Thyroid gland (tissue), 4 donors: ENCODE data around the gene EFHB. TPM values are rescaled to one million over a fixed set of nuclear protein-coding genes. Genes with fewer than 3 reads are reported as not detected.

ENCODE experiments used
- DNase-seq, 2 donors: peaks; one replicate each; pipeline ENCODE4 v3.0.0-alpha.2; 2019
- H3K27ac ChIP-seq, 3 donors: fragments of 200-600 bp; sonication (generic); 1 replicate in 2 of 3; 2 replicates in 1 of 3; pipeline ENCODE4 v1.5.1; 2016 to 2019; ENCODE audit warnings: mild to moderate bottlenecking in 1 of 3, moderate library complexity in 1 of 3
- H3K27me3 ChIP-seq: fragments of 200-600 bp; sonication (generic); one replicate; pipeline ENCODE4 v1.5.1; 2019
- H3K36me3 ChIP-seq, 2 donors: fragments of 200-600 bp; sonication (generic); one replicate each; pipeline ENCODE4 v1.5.1; 2016 to 2019
- H3K4me1 ChIP-seq, 2 donors: fragments of 200-600 bp; sonication (generic); one replicate each; pipeline ENCODE4 v1.5.1; 2017 to 2019
- H3K4me3 ChIP-seq, 3 donors: fragments of 200-600 bp; sonication (generic); replicated peaks in 1 of 3; 1 replicate in 2 of 3; 2 replicates in 1 of 3; pipeline ENCODE4 v1.5.1; 2016; ENCODE audit warnings: mild to moderate bottlenecking in 1 of 3
- H3K9me3 ChIP-seq: fragments of 200-600 bp; sonication (generic); one replicate; pipeline ENCODE4 v1.5.1; 2017
- CTCF ChIP-seq, 6 experiments: fragments of 200-600 bp in 3 of 6; fragments of 450-650 bp in 3 of 6; sonication (generic) in 3 of 6; IDR thresholded peaks; one replicate each; pipeline ENCODE4 v1.5.1; 2016 to 2019; ENCODE audit warnings: antibody characterized with exemption in 6 of 6, mild to moderate bottlenecking in 2 of 6, inconsistent platforms in 1 of 6, moderate library complexity in 1 of 6
- POLR2A ChIP-seq, 2 donors: fragments of 450-650 bp; IDR thresholded peaks; one replicate each; pipeline ENCODE4 v1.6.1; 2017; ENCODE audit warnings: antibody characterized with exemption in 2 of 2, mild to moderate bottlenecking in 2 of 2, moderate library complexity in 1 of 2
- WGBS, 2 donors: methylation state at CpG; one replicate each; pipeline ENCODE4 v1.1.5; 2017; 5-methylcytosine and 5-hydroxymethylcytosine counted together
- intact Hi-C: fragments of 100-400 bp; cut with DNase I; formaldehyde crosslinking; loops from one replicate; pipeline ENCODE4 v1.15.1; 2023
- total RNA-seq, 4 donors: library from RNA; depleted of rRNA; stranded (reverse); fragments of >200 nt; gene quantifications; one replicate each; pipeline ENCODE4 v1.2.3, GENCODE V29; 2016

The EFHB gene
- total RNA-seq, 4 donors from 2014 or later, result 0.33 to 2.6 (median 1.7) TPM

GRCh38 chr3:19948226-19948591, 14.2 kb upstream of the EFHB start:
- Histone ChIP-seq H3K27me3 (no peaks in the 10 kb centered on the region), H3K27ac (peak overlapping the region; percentile 93 to 99 (median 98)), H3K9me3 (no peaks in the 10 kb centered on the region), H3K4me1 (peaks cover 21 to 39% of the 10 kb centered on the region in 2 donors), H3K36me3 (no peaks in the 10 kb centered on the region), H3K4me3 (peak overlapping the region; percentile 73 to 95 (median 94))
- no peak for DNase-seq
- intact Hi-C loops, result loop anchor here (5.0 kb wide), 2 partner anchors 94 to 239 kb away; partner anchors contain the start of genes KAT2B and SGO1
- 3 to 4% methylated on average over 2 of the region's 2 CpGs for WGBS, 2 donors
- TF ChIP-seq CTCF (IDR thresholded peaks at IDR 0.05) (no peak), POLR2A (IDR thresholded peaks at IDR 0.05) (no peak)

DNA sequence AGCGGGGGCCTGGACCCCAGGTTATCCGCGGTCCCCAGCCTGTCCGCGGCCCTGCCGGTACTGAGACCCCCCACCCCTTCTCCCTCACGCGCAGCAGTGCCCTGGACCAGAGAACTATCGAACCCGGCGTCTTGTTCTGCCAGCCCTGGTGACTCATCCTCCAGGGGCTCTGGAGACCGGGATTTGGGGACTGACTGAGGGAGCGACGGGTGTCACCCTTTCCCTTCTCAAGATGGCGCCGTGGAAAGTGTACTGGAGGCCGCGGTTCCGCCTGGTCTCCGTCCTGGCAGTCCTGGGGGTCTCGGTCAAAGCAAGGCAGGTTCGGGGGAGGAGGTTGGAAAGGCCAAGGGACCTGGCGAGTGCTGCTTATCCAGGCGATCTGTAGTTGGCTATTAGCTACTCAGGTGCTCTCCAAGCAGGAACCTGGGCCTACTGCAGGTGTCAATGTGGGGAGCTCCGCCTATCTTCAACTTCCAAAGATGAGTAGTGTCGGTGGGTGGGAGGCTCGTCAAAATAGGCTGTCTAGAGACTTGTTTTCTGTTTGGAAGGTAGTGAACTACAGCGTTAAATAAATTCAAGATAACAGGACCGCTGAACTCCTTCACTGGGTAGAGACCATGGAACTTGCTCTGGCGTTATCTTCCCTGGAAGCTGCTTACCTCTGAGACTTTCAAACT, 13.7 kb upstream of the EFHB start:
- Histone ChIP-seq H3K9me3 (no peaks in the 10 kb centered on the region), H3K4me3 (peak overlapping the region; percentile 73 to 95 (median 94)), H3K27ac (peak overlapping the region; percentile 93 to 99 (median 98)), H3K36me3 (no peaks in the 10 kb centered on the region), H3K4me1 (peaks cover 21 to 35% of the 10 kb centered on the region in 2 donors), H3K27me3 (no peaks in the 10 kb centered on the region)
- DNase-seq, result peak; percentile 47 to 59
- 0 to 1% methylated on average over 15 to 29 of the region's 30 CpGs for WGBS, 2 donors
- intact Hi-C loops, result loop anchor here (5.0 kb wide), 2 partner anchors 95 to 240 kb away; partner anchors contain the start of genes KAT2B and SGO1
- TF ChIP-seq CTCF (IDR thresholded peaks at IDR 0.05), result no peak
- TF ChIP-seq POLR2A (IDR thresholded peaks at IDR 0.05), result no peak

DNA sequence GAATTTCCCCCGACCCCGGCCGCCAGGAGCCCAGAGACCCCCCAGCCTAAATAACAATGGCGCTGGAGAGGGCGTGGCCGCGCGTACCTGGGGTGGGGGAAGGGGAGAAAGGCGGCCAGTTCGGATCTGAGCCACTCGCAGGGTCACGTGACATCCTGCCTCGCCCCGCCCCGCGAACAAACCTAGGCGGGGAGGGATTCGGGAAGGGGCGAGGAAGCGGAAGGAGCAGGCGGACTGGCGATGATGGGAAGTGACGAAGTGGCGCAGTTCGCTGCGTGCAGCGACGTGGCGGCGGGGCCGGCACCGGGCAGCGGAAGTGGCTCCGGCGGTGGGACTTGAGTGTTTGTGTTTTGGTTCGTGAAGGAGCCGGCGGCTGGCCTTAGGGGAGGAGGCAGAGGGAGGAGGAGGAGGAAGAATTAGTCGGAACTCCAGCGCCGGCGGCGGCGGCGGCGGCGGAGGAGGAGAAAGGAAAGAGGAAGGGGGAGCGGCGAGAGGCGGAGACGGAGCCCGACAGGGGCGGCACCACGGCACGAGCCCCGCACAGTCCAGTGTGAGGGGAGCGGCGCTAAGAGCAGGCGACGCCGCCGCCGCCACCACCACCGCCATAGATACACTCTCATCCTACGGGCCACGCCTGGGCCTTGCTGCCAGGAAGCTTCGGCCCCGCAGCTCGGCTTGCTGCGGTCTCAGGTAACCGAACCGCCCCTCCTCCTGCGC, 13.0 kb upstream of the EFHB start, which contains the start of gene RAB5A:
TSS of gene RAB5A (plus strand) at position 266 of the 717 bp plus-strand sequence. CDS start 3,802 bp downstream, outside the sequence.
- intact Hi-C loops, result loop anchor here (5.0 kb wide), 2 partner anchors 95 to 240 kb away; partner anchors contain the start of genes KAT2B and SGO1

DNA sequence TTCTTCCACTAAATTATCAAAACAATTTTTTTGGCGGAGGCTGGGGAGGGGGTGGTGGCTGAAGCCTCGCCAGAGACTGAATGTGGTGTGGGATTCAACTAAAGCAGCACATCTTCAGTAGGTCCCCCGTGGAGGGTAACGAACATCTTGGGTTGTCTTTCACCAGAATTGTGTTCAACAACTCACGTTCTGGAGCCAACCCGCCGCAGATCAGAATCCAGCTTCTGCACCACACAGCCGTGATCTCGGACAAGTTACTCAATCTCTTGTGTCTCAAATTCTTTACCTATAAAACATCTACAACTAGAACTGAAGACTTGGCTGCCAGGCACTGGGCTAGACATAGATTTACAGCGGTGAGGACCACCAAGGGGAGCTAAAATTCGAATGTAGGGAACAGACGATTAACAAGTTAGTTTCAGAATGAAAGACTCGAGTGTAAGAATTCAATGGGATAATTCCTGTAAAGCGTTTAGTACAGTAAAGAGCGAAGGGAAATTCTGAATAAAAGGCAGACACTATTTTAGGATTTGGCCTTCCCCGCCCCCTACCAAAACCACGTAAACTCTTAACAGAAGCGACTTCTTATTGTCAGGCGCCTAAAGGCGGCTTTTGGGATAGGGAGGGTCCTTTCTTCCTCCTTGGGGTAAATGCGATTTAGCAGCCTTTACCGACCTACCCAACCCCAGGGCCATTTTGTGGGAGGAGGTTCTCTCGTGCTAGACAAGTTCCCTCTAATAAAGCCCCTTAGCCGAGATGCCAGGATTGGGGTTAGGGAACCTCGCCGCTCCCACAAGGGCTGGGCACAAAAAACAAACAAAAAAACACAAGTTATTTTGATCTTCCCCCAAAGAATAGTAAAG, 12.2 kb upstream of the EFHB start:
- Histone ChIP-seq H3K9me3 (no peaks in the 10 kb centered on the region), H3K27me3 (no peaks in the 10 kb centered on the region), H3K27ac (peak overlapping the region; percentile 93 to 99 (median 98)), H3K4me3 (peak overlapping the region; percentile 6 to 73 (median 21)), H3K4me1 (peaks cover 21 to 32% of the 10 kb centered on the region in 2 donors), H3K36me3 (no peaks in the 10 kb centered on the region)
- intact Hi-C loops, result loop anchor here (5.0 kb wide), 2 partner anchors 96 to 241 kb away; partner anchors contain the start of genes KAT2B and SGO1
- peak in 1 of 2 donors; percentile 15 for DNase-seq
- TF ChIP-seq POLR2A (IDR thresholded peaks at IDR 0.05), result no peak
- TF ChIP-seq CTCF (IDR thresholded peaks at IDR 0.05), result no peak
- whole genome bisulfite sequencing, 2 donors, result 40 to 45% methylated on average over 26 of the region's 26 CpGs

More for the DNA sequence above, 13.0 kb upstream of the EFHB start, which contains the start of gene RAB5A:
- no peaks in the 10 kb centered on the region for H3K27me3 ChIP-seq
- H3K27ac ChIP-seq, result peak within 1 kb of the TSS; percentile 93 to 99 (median 98)
- no peaks in the 10 kb centered on the region for H3K36me3 ChIP-seq
- WGBS, 2 donors, result 0% methylated on average over 49 to 64 of the region's 73 CpGs
- peaks cover 21 to 32% of the 10 kb centered on the region in 2 donors for H3K4me1 ChIP-seq
- no peaks in the 10 kb centered on the region for H3K9me3 ChIP-seq
- peak within 1 kb of the TSS; percentile 73 to 95 (median 94) for H3K4me3 ChIP-seq
- DNase-seq, result peak; percentile 99
- TF ChIP-seq POLR2A (IDR thresholded peaks at IDR 0.05), result peak in 1 of 2 donors; percentile 86
- peak in 1 of 6 experiments; percentile 28 for TF ChIP-seq CTCF (IDR thresholded peaks at IDR 0.05)
